T-cell (primary cell): ENCODE measurements around the gene WDR77. TPM values are rescaled to one million over a fixed set of nuclear protein-coding genes. Genes with fewer than 3 reads are reported as not detected.

Source experiments
- ATAC-seq, 4 experiments: fragments of 200-7000 bp in 3 of 4; fragments of 150-1000 bp in 1 of 4; cut with Tn5 transposase; replicated peaks in 1 of 4; 1 replicate in 3 of 4; 2 replicates in 1 of 4; pipeline ENCODE4 v1.10.0; 2021; ENCODE audit warnings: moderate library complexity in 3 of 4, mild to moderate bottlenecking in 2 of 4, moderate number of reproducible peaks in 1 of 4
- CTCF ChIA-PET, 2 donors: fragments of 300-600 bp; sonication (Branson Sonifier 250); formaldehyde crosslinking; loops; one replicate each; lab custom pipeline; 2022; ENCODE audit warnings: antibody characterized with exemption in 2 of 2; lab: Charles Lee
- POLR2A ChIA-PET, 2 donors: fragments of 300-600 bp; sonication (Branson Sonifier 250); formaldehyde crosslinking; loops; one replicate each; lab custom pipeline; 2022; ENCODE audit warnings: antibody characterized with exemption in 2 of 2; lab: Charles Lee
- DNase-seq, 35 experiments: peaks; one replicate each; pipeline versions ENCODE4 v3.0.0 to v3.0.0-alpha.2; 2013 to 2023
- H3K27ac ChIP-seq: one replicate; pipeline ENCODE4 v1.5.1; 2013; ENCODE audit warnings: low read length
- H3K27me3 ChIP-seq, 2 experiments: replicated peaks in 1 of 2; 1 replicate in 1 of 2; 2 replicates in 1 of 2; pipeline versions ENCODE4 v1.6.1 to v1.7.0; 2013; ENCODE audit warnings: low read length in 1 of 2, mixed read lengths in 1 of 2; ENCODE audit not compliant: control insufficient read depth in 2 of 2, insufficient read depth in 2 of 2; ENCODE audit errors: extremely low read depth in 1 of 2
- H3K36me3 ChIP-seq, 2 donors: 1 replicate in 1 of 2; 2 replicates in 1 of 2; pipeline versions ENCODE4 v1.6.1 to v1.7.0; 2013; ENCODE audit warnings: low read length in 1 of 2; ENCODE audit not compliant: control insufficient read depth in 2 of 2, insufficient read depth in 1 of 2; ENCODE audit errors: extremely low read depth in 1 of 2
- H3K4me1 ChIP-seq, 2 experiments: 1 replicate in 1 of 2; 2 replicates in 1 of 2; pipeline versions ENCODE4 v1.6.1 to v1.7.0; 2013; ENCODE audit warnings: low read length in 2 of 2, mixed read lengths in 1 of 2; ENCODE audit not compliant: insufficient read depth in 2 of 2, control insufficient read depth in 1 of 2; ENCODE audit errors: extremely low read depth in 1 of 2
- H3K4me3 ChIP-seq, 2 donors: 1 replicate in 1 of 2; 2 replicates in 1 of 2; pipeline versions ENCODE4 v1.5.1 to v1.7.0; 2013; ENCODE audit warnings: mild to moderate bottlenecking in 2 of 2, low read length in 1 of 2, moderate library complexity in 1 of 2; ENCODE audit not compliant: control insufficient read depth in 1 of 2; ENCODE audit errors: extremely low read depth in 1 of 2
- H3K9me3 ChIP-seq: 2 replicates; pipeline ENCODE4 v1.7.0; 2013
- H3K27ac Mint-ChIP-seq, 2 donors: one replicate each; pipeline ENCODE4 v1.8.0; 2020 to 2021; ENCODE audit warnings: mild to moderate bottlenecking in 2 of 2, mixed read lengths in 2 of 2
- H3K27me3 Mint-ChIP-seq, 2 donors: one replicate each; pipeline ENCODE4 v1.8.0; 2021 to 2022; ENCODE audit warnings: mixed read lengths in 2 of 2
- H3K36me3 Mint-ChIP-seq: one replicate; pipeline ENCODE4 v1.8.0; 2021; ENCODE audit warnings: mixed read lengths
- H3K4me1 Mint-ChIP-seq, 3 donors: one replicate each; pipeline ENCODE4 v1.8.0; 2020 to 2022; ENCODE audit warnings: mixed read lengths in 3 of 3, mild to moderate bottlenecking in 1 of 3
- H3K4me3 Mint-ChIP-seq, 3 donors: one replicate each; pipeline ENCODE4 v1.8.0; 2020 to 2022; ENCODE audit warnings: mild to moderate bottlenecking in 3 of 3, mixed read lengths in 3 of 3, moderate library complexity in 3 of 3
- H3K9me3 Mint-ChIP-seq, 3 donors: one replicate each; pipeline ENCODE4 v1.8.0; 2020 to 2022; ENCODE audit warnings: mixed read lengths in 3 of 3
- WGBS: methylation state at CpG from one replicate; pipeline ENCODE4 v1.1.5; 2013; ENCODE audit warnings: missing lambda C conversion rate; ENCODE audit not compliant: insufficient coverage; 5-methylcytosine and 5-hydroxymethylcytosine counted together
- total RNA-seq, 35 experiments: library from RNA in 6 of 35; stranded (reverse) in 6 of 35; fragments of 120-200 nt in 1 of 35; gene quantifications; one replicate each; pipeline versions ENCODE4 v1.2.1 to v1.2.4 and lab custom pipeline; 2013 to 2026

WDR77 gene
- total RNA-seq: 10 to 100 TPM; 22.5 to 40.1 (median 33.1) TPM
- 29.3 TPM for total RNA-seq (2013)
- 11.8 to 93.8 (median 32.2) reads per million in 29 experiments for total RNA-seq (lab: John Stamatoyannopoulos, UW)

GRCh38 chr1:111448918-111449702 lies at the start of gene WDR77, which contains the start of gene ATP5PB:
Gene WDR77 (minus strand): TSS chr1:111449256. CDS start chr1:111449169, 87 bp downstream.
Gene ATP5PB (plus strand): TSS chr1:111449464. CDS start chr1:111449542, 78 bp downstream.
- under 1% methylated on average over 31 of the region's 54 CpGs for WGBS
- H3K4me1 ChIP-seq: peaks cover 32 to 38% of the 10 kb centered on the region in 2 experiments
- H3K9me3 Mint-ChIP-seq: no peaks in the 10 kb centered on the region
- peaks cover 5 to 43% of the 10 kb centered on the region in 2 donors for H3K36me3 ChIP-seq
- ATAC-seq (peak; percentile 96 to 97 (median 97)), DNase-seq (peak; percentile 69 to 97 (median 86))
- H3K9me3 ChIP-seq: no peaks in the 10 kb centered on the region
- H3K36me3 Mint-ChIP-seq: peaks cover 43% of the 10 kb centered on the region
- H3K27me3 ChIP-seq: no peaks in the 10 kb centered on the region
- H3K4me3 ChIP-seq: peak within 1 kb of the TSS; percentile 81 to 96
- H3K27ac Mint-ChIP-seq: peak within 1 kb of the TSS; percentile 99 to 100
- CTCF ChIA-PET: interaction anchor here in 1 of 2 donors (0.5 to 3.0 kb wide), 7 partner anchors 19 to 989 kb away, joined by 3 to 13 read pairs (median 5); partner anchors contain the start of gene C1orf162
- POLR2A ChIA-PET: interaction anchor here in 1 of 2 donors (0.6 to 0.7 kb wide), 2 partner anchors 213 to 786 kb away, joined by 7 to 9 read pairs; no protein-coding TSS in a partner anchor
- no peaks in the 10 kb centered on the region for H3K27me3 Mint-ChIP-seq
- H3K27ac ChIP-seq: peak within 1 kb of the TSS; percentile 74
- peaks cover 79 to 88% (median 87%) of the 10 kb centered on the region in 3 donors for H3K4me1 Mint-ChIP-seq
- H3K4me3 Mint-ChIP-seq: peak within 1 kb of the TSS; percentile 100

- Mint-ChIP-seq H3K36me3 (no peaks in the 10 kb centered on the region), H3K27ac (no peak overlapping the region), H3K27me3 (no peaks in the 10 kb centered on the region), H3K4me1 (peaks cover 15 to 26% (median 17%) of the 10 kb centered on the region in 3 donors), H3K9me3 (peaks cover 0 to 17% (median 5%) of the 10 kb centered on the region in 3 donors), H3K4me3 (no peak overlapping the region)
- H3K27ac ChIP-seq: no peak overlapping the region
- no peaks in the 10 kb centered on the region for H3K9me3 ChIP-seq
- CTCF ChIA-PET: interaction anchor here (0.7 to 5.5 kb wide), 4 partner anchors 10 to 95 kb away, joined by 3 to 42 read pairs (median 6); no protein-coding TSS in a partner anchor
- DNase-seq (no peak), ATAC-seq (no peak)
- POLR2A ChIA-PET: interaction anchor here in 1 of 2 donors (2.1 kb wide), 1 partner anchor 10 kb away, joined by 6 read pairs; no protein-coding TSS in a partner anchor
- H3K27me3 ChIP-seq: no peaks in the 10 kb centered on the region
- 63% methylated on average over 2 of the region's 5 CpGs for WGBS
- no peak overlapping the region for H3K4me3 ChIP-seq
- peaks cover under 1 to 2% of the 10 kb centered on the region in 2 experiments for H3K4me1 ChIP-seq
- no peaks in the 10 kb centered on the region for H3K36me3 ChIP-seq
Measured at GRCh38 chr1:111497592-111497991, 48.5 kb upstream of the WDR77 start.

DNA sequence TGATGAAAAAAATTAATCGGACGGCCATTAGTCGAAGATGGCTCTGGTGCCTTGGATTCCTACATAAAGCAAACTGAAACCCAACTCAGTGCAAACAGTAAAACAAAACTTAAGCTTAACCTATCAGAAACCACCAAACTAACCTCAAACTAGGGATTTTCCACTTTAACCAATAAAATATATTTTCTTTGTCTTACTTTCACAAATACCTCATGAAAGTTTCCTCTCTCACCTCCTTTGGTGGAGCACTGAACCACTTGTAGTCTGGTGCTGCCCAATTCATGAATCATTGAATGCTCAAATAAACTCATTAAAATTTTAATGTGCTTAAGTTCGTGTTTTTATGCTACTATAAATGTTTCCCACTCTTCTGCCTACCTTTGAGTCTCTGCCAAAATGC lies 47.3 kb upstream of the WDR77 start:
- H3K36me3 Mint-ChIP-seq: no peaks in the 10 kb centered on the region
- H3K4me1 ChIP-seq: peaks cover 0 to 2% of the 10 kb centered on the region in 2 experiments
- no peaks in the 10 kb centered on the region for H3K27me3 ChIP-seq
- H3K9me3 ChIP-seq: no peaks in the 10 kb centered on the region
- CTCF ChIA-PET: interaction anchor here in 1 of 2 donors (5.5 kb wide), 1 partner anchor 11 kb away, joined by 42 read pairs; no protein-coding TSS in a partner anchor
- no peak overlapping the region for H3K4me3 Mint-ChIP-seq
- H3K4me3 ChIP-seq: no peak overlapping the region
- H3K36me3 ChIP-seq: no peaks in the 10 kb centered on the region
- no peaks in the 10 kb centered on the region for H3K27me3 Mint-ChIP-seq
- peaks cover 0 to 17% (median 5%) of the 10 kb centered on the region in 3 donors for H3K9me3 Mint-ChIP-seq
- peaks cover 9 to 21% (median 14%) of the 10 kb centered on the region in 3 donors for H3K4me1 Mint-ChIP-seq
- 87% methylated on average over 3 of the region's 4 CpGs for WGBS
- no peak for DNase-seq
- ATAC-seq: no peak
- no peak overlapping the region for H3K27ac Mint-ChIP-seq
- H3K27ac ChIP-seq: no peak overlapping the region
- POLR2A ChIA-PET: interaction anchor here in 1 of 2 donors (2.1 kb wide), 1 partner anchor 11 kb away, joined by 6 read pairs; no protein-coding TSS in a partner anchor

- Mint-ChIP-seq H3K27ac (no peak overlapping the region), H3K27me3 (no peaks in the 10 kb centered on the region), H3K36me3 (no peaks in the 10 kb centered on the region), H3K4me3 (no peak overlapping the region), H3K4me1 (no peaks in the 10 kb centered on the region), H3K9me3 (peaks cover 0 to 10% (median 5%) of the 10 kb centered on the region in 3 donors)
- Histone ChIP-seq H3K27me3 (peaks cover 0 to 2% of the 10 kb centered on the region in 2 experiments), H3K27ac (no peak overlapping the region), H3K4me1 (no peaks in the 10 kb centered on the region), H3K4me3 (no peak overlapping the region), H3K9me3 (no peaks in the 10 kb centered on the region), H3K36me3 (no peaks in the 10 kb centered on the region)
- POLR2A ChIA-PET: no interaction called here
- DNase-seq: no peak
- no peak for ATAC-seq
- 88% methylated on average over 5 of the region's 7 CpGs for WGBS
- CTCF ChIA-PET: no interaction called here
Measured at GRCh38 chr1:111491070-111491469, 42.0 kb upstream of the WDR77 start.

DNA sequence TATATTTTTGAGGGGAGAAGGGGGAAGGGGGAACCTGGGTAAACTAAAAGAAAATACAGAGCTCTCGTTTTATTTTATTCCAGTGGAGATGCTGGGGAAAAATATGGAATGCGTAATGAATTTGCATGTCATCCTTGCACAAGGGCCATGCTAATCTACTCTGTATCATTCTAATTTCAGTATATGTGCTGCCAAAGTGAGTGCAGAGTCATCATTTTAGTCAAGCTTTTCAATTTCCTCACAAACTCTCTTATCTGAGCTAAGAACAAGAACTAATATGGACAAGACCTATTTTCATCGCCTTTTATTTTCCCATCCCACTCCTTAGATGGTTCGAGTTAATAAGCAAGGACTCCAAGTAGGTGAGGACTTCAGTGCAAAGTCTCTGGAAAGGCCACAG lies 41.2 kb upstream of the WDR77 start:
- ChIA-PET POLR2A (no interaction called here), CTCF (interaction anchor here (0.6 to 0.8 kb wide), 2 partner anchors 9 to 17 kb away, joined by 3 to 4 read pairs; no protein-coding TSS in a partner anchor)
- H3K27me3 Mint-ChIP-seq: no peaks in the 10 kb centered on the region

GRCh38 chr1:111489604-111490003 lies 40.5 kb upstream of the WDR77 start:
- no peaks in the 10 kb centered on the region for H3K27me3 Mint-ChIP-seq
- H3K27ac Mint-ChIP-seq: no peak overlapping the region
- POLR2A ChIA-PET: no interaction called here
- Histone ChIP-seq H3K36me3 (no peaks in the 10 kb centered on the region), H3K4me3 (no peak overlapping the region), H3K9me3 (no peaks in the 10 kb centered on the region), H3K27ac (no peak overlapping the region), H3K4me1 (no peaks in the 10 kb centered on the region), H3K27me3 (peaks cover 0 to 2% of the 10 kb centered on the region in 2 experiments)
- peaks cover under 1 to 9% (median 4%) of the 10 kb centered on the region in 3 donors for H3K4me1 Mint-ChIP-seq
- H3K36me3 Mint-ChIP-seq: no peaks in the 10 kb centered on the region
- peaks cover 0 to 6% (median 0%) of the 10 kb centered on the region in 3 donors for H3K9me3 Mint-ChIP-seq
- CTCF ChIA-PET: interaction anchor here in 1 of 2 donors (0.8 kb wide), 1 partner anchor 17 kb away, joined by 3 read pairs; no protein-coding TSS in a partner anchor
- no peak for ATAC-seq
- H3K4me3 Mint-ChIP-seq: no peak overlapping the region
- WGBS: 83% methylated on average over 1 of the region's 4 CpGs
- DNase-seq: no peak

More for the DNA sequence above, 41.2 kb upstream of the WDR77 start:
- Mint-ChIP-seq H3K9me3 (peaks cover 0 to 6% (median 2%) of the 10 kb centered on the region in 3 donors), H3K27ac (no peak overlapping the region), H3K36me3 (no peaks in the 10 kb centered on the region), H3K4me1 (peaks cover 0 to 5% (median 2%) of the 10 kb centered on the region in 3 donors), H3K4me3 (no peak overlapping the region)
- no peak overlapping the region for H3K4me3 ChIP-seq
- no peaks in the 10 kb centered on the region for H3K4me1 ChIP-seq
- WGBS: 60% methylated on average over 1 of the region's 4 CpGs
- H3K9me3 ChIP-seq: no peaks in the 10 kb centered on the region
- H3K27me3 ChIP-seq: peaks cover 0 to 2% of the 10 kb centered on the region in 2 experiments
- no peak overlapping the region for H3K27ac ChIP-seq
- ATAC-seq (no peak), DNase-seq (no peak)
- no peaks in the 10 kb centered on the region for H3K36me3 ChIP-seq
